HEK293 (cell line): Measurements from ENCODE around the gene KLK15.
A peak's percentile ranks its signal among the peaks of the same experiment; 100 is the strongest.

ENCODE experiments used
- CTCF ChIA-PET: fragments of 350-600 bp; formaldehyde crosslinking; extraction: SDS; loops from one replicate; lab custom pipeline; 2021; ENCODE audit warnings: antibody characterized with exemption; lab: Yijun Ruan, JAX
- POLR2A ChIA-PET: fragments of 300-600 bp; formaldehyde crosslinking; extraction: SDS; loops from one replicate; lab custom pipeline; 2020; ENCODE audit warnings: antibody characterized with exemption, inconsistent platforms; lab: Yijun Ruan, JAX
- H3K27ac ChIP-seq: fragments of 200-500 bp; sonication (Bioruptor generic); 2 replicates; pipeline ENCODE4 v1.5.1; 2014; ENCODE audit warnings: low read depth, low read length, control low read depth, inconsistent platforms; ENCODE audit errors: extremely low read depth
- H3K36me3 ChIP-seq, 2 experiments: fragments of 200-500 bp in 1 of 2; sonication (Bioruptor generic) in 1 of 2; 1 replicate in 1 of 2; 2 replicates in 1 of 2; pipeline ENCODE4 v1.5.1; 2014 to 2017; ENCODE audit warnings: inconsistent platforms in 2 of 2, low read length in 2 of 2; ENCODE audit not compliant: control insufficient read depth in 2 of 2, insufficient read depth in 1 of 2
- H3K4me1 ChIP-seq: fragments of 200-500 bp; sonication (Bioruptor generic); 2 replicates; pipeline ENCODE4 v1.5.1; 2014; ENCODE audit warnings: mild to moderate bottlenecking, low read length, inconsistent platforms; ENCODE audit not compliant: control insufficient read depth, insufficient read depth
- H3K4me3 ChIP-seq: 2 replicates; pipeline ENCODE4 v1.5.1; 2011; ENCODE audit warnings: low read depth, mild to moderate bottlenecking, control low read depth, low read length, moderate library complexity
- H3K9me3 ChIP-seq: fragments of 200-500 bp; sonication (Bioruptor generic); 2 replicates; pipeline ENCODE4 v1.5.1; 2014; ENCODE audit warnings: low read depth, low read length, inconsistent platforms; ENCODE audit not compliant: control insufficient read depth, insufficient read depth
- GLIS1 ChIP-seq: fragments of 450-650 bp; formaldehyde crosslinking; IDR thresholded peaks from 2 replicates; pipeline ENCODE4 v1.5.1; 2016; ENCODE audit warnings: missing biosample characterization, missing genetic modification characterization
- GLIS2 ChIP-seq: fragments of 450-650 bp; formaldehyde crosslinking; IDR thresholded peaks from 2 replicates; pipeline ENCODE4 v1.5.1; 2016; ENCODE audit warnings: missing biosample characterization, missing genetic modification characterization
- KLF7 ChIP-seq: fragments of 450-650 bp; formaldehyde crosslinking; IDR thresholded peaks from 2 replicates; pipeline ENCODE4 v1.5.1; 2016; ENCODE audit warnings: missing biosample characterization, missing genetic modification characterization, borderline replicate concordance
- SCRT2 ChIP-seq: fragments of 450-650 bp; formaldehyde crosslinking; IDR thresholded peaks from 2 replicates; pipeline ENCODE4 v1.5.1; 2016; ENCODE audit warnings: missing biosample characterization, missing genetic modification characterization
- ZBTB7A ChIP-seq: fragments of 450-650 bp; formaldehyde crosslinking; IDR thresholded peaks from 2 replicates; pipeline ENCODE4 v1.5.1; 2016; ENCODE audit warnings: low read depth, missing biosample characterization, missing genetic modification characterization
- ZNF133 ChIP-seq: fragments of 450-650 bp; formaldehyde crosslinking; IDR thresholded peaks from 2 replicates; pipeline ENCODE4 v1.5.1; 2016; ENCODE audit warnings: missing biosample characterization, missing genetic modification characterization
- ZNF146 ChIP-seq: fragments of 450-650 bp; formaldehyde crosslinking; IDR thresholded peaks from 2 replicates; pipeline ENCODE4 v1.5.1; 2016; ENCODE audit warnings: missing biosample characterization, missing genetic modification characterization
- ZNF155 ChIP-seq: fragments of 450-650 bp; formaldehyde crosslinking; IDR thresholded peaks from 2 replicates; pipeline ENCODE4 v1.5.1; 2016; ENCODE audit warnings: missing biosample characterization, missing genetic modification characterization
- ZNF169 ChIP-seq: fragments of 450-650 bp; formaldehyde crosslinking; IDR thresholded peaks from 2 replicates; pipeline ENCODE4 v1.5.1; 2016; ENCODE audit warnings: missing biosample characterization, missing genetic modification characterization
- ZNF175 ChIP-seq: fragments of 450-650 bp; formaldehyde crosslinking; IDR thresholded peaks from 2 replicates; pipeline ENCODE4 v1.5.1; 2016; ENCODE audit warnings: missing biosample characterization, missing genetic modification characterization
- ZNF239 ChIP-seq: fragments of 450-650 bp; formaldehyde crosslinking; IDR thresholded peaks from 2 replicates; pipeline ENCODE4 v1.5.1; 2016; ENCODE audit warnings: missing biosample characterization, missing genetic modification characterization
- ZNF274 ChIP-seq, 2 experiments: fragments of 200-500 bp in 1 of 2; fragments of 450-650 bp in 1 of 2; sonication (Bioruptor generic) in 1 of 2; formaldehyde crosslinking in 1 of 2; IDR thresholded peaks; 2 replicates each; pipeline versions ENCODE4 v1.5.1 to v1.6.1; 2014 to 2016; ENCODE audit warnings: borderline replicate concordance in 1 of 2, inconsistent platforms in 1 of 2, low read length in 1 of 2, missing biosample characterization in 1 of 2, missing genetic modification characterization in 1 of 2
- ZNF366 ChIP-seq: fragments of 450-650 bp; formaldehyde crosslinking; conservative IDR thresholded peaks from 2 replicates; pipeline ENCODE4 v1.5.1; 2016; ENCODE audit warnings: missing biosample characterization, missing genetic modification characterization
- ZNF473 ChIP-seq: fragments of 450-650 bp; formaldehyde crosslinking; IDR thresholded peaks from 2 replicates; pipeline ENCODE4 v1.5.1; 2017; ENCODE audit warnings: missing biosample characterization, missing genetic modification characterization
- ZNF555 ChIP-seq: fragments of 450-650 bp; formaldehyde crosslinking; conservative IDR thresholded peaks from 2 replicates; pipeline ENCODE4 v1.5.1; 2017; ENCODE audit warnings: missing biosample characterization, mild to moderate bottlenecking, missing genetic modification characterization, inconsistent platforms
- ZNF629 ChIP-seq: fragments of 450-650 bp; formaldehyde crosslinking; IDR thresholded peaks from 2 replicates; pipeline ENCODE4 v1.5.1; 2017; ENCODE audit warnings: missing biosample characterization, missing genetic modification characterization
- ZNF670 ChIP-seq: fragments of 450-650 bp; formaldehyde crosslinking; IDR thresholded peaks from 2 replicates; pipeline ENCODE4 v1.5.1; 2016; ENCODE audit warnings: missing biosample characterization, missing genetic modification characterization, low read depth
- ZNF701 ChIP-seq: fragments of 450-650 bp; formaldehyde crosslinking; IDR thresholded peaks from 2 replicates; pipeline ENCODE4 v1.5.1; 2016; ENCODE audit warnings: missing biosample characterization, missing genetic modification characterization
- ZNF747 ChIP-seq: fragments of 450-650 bp; formaldehyde crosslinking; IDR thresholded peaks from 2 replicates; pipeline ENCODE4 v1.5.1; 2016; ENCODE audit warnings: missing biosample characterization, missing genetic modification characterization
- ZNF768 ChIP-seq: fragments of 450-650 bp; formaldehyde crosslinking; IDR thresholded peaks from 2 replicates; pipeline ENCODE4 v1.5.1; 2018; ENCODE audit warnings: missing biosample characterization, mild to moderate bottlenecking, missing genetic modification characterization
- ZNF830 ChIP-seq: fragments of 450-650 bp; IDR thresholded peaks from 2 replicates; pipeline ENCODE4 v1.5.0; 2018; ENCODE audit warnings: missing biosample characterization, missing genetic modification characterization, low read depth, mild to moderate bottlenecking, moderate library complexity
- ZNF837 ChIP-seq: fragments of 450-650 bp; formaldehyde crosslinking; IDR thresholded peaks from 2 replicates; pipeline ENCODE4 v1.5.1; 2016; ENCODE audit warnings: missing biosample characterization, missing genetic modification characterization
- ZSCAN30 ChIP-seq: fragments of 450-650 bp; IDR thresholded peaks from 2 replicates; pipeline ENCODE4 v1.5.1; 2018; ENCODE audit warnings: missing biosample characterization, mild to moderate bottlenecking, missing genetic modification characterization, moderate library complexity
- TF ChIP-seq, protein P1 (sequence below): fragments of 450-650 bp; formaldehyde crosslinking; IDR thresholded peaks from 2 replicates; pipeline ENCODE4 v1.5.1; 2016; ENCODE audit warnings: missing biosample characterization, missing genetic modification characterization
- TF ChIP-seq, protein P2 (sequence below): fragments of 450-650 bp; IDR thresholded peaks from 2 replicates; pipeline ENCODE4 v1.5.1; 2018; ENCODE audit warnings: missing biosample characterization, missing genetic modification characterization
- TF ChIP-seq, protein P3 (sequence below): fragments of 450-650 bp; formaldehyde crosslinking; IDR thresholded peaks from 2 replicates; pipeline ENCODE4 v1.5.0; 2017; ENCODE audit warnings: missing biosample characterization, missing genetic modification characterization, borderline replicate concordance
- TF ChIP-seq, protein P4 (sequence below): sonication (generic); formaldehyde crosslinking; IDR thresholded peaks from 2 replicates; pipeline ENCODE4 v1.8.1; 2022; ENCODE audit warnings: mild to moderate bottlenecking, moderate library complexity, missing genetic modification reagents
- TF ChIP-seq, protein P5 (sequence below): fragments of 450-650 bp; formaldehyde crosslinking; IDR thresholded peaks from 2 replicates; pipeline ENCODE4 v1.5.1; 2016; ENCODE audit warnings: missing biosample characterization, missing genetic modification characterization
- TF ChIP-seq, protein P6 (sequence below): fragments of 450-650 bp; formaldehyde crosslinking; IDR thresholded peaks from 2 replicates; pipeline ENCODE4 v1.5.1; 2016; ENCODE audit warnings: missing biosample characterization, missing genetic modification characterization

KLK15 gene

DNA sequence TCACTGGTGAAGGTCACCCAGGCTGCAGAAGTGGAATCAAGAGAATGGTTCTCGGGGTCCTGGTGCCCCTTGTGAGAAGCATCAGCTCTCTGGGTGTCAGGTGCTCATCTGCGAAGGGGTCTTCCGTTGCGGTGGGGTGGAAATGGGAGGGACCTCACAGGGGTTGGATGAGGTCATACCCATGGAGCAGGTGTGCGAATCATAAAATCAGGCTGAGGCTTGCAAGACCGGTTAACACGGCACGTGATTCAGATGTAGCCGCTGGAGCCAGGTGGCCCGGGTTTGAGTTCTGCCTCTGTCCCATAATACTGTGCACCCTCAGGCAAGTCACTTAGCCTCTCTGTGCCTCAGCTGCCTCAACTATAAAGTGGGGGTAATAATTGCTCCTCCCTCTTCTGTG lies 3.9 kb upstream of the KLK15 start:
- CTCF ChIA-PET, result interaction anchor here (0.6 to 1.1 kb wide), 2 partner anchors 9 to 85 kb away, joined by 3 to 5 read pairs; no protein-coding TSS in a partner anchor
- TF ChIP-seq ZNF837 (no peak), ZNF146 (no peak), ZNF169 (tag by site-specific recombination) (no peak), ZNF629 (tag by site-specific recombination) (peak; percentile 63), ZNF175 (tag by site-specific recombination) (no peak), ZSCAN30 (tag by site-specific recombination) (no peak), ZNF747 (no peak), ZNF701 (tag by site-specific recombination) (no peak), ZNF473 (tag by site-specific recombination) (no peak), ZNF830 (tag by site-specific recombination) (no peak), GLIS1 (tag by site-specific recombination) (peak; percentile 89), ZNF274 (IDR thresholded peaks at IDR 0.05; ENCODE audit: low read length) (no peak), ZNF274 (tag by site-specific recombination; IDR thresholded peaks at IDR 0.05; ENCODE audit: borderline replicate concordance) (no peak), ZNF133 (tag by site-specific recombination) (no peak), ZNF366 (tag by site-specific recombination) (peak; percentile 35; the same call in 1 of the 2 replicates), ZBTB7A (tag by site-specific recombination) (peak; percentile 57; the same call in 1 of the 2 replicates), ZNF555 (tag by site-specific recombination) (no peak), ZNF239 (tag by site-specific recombination) (no peak), GLIS2 (0 out of 2 replicates have a peak, but pooled peaks have one; percentile 14), ZNF670 (tag by site-specific recombination) (no peak), ZNF768 (tag by site-specific recombination) (peak; percentile 87), ZNF155 (tag by site-specific recombination) (no peak), KLF7 (tag by site-specific recombination) (no peak), SCRT2 (tag by site-specific recombination) (0 out of 2 replicates have a peak, but pooled peaks have one; percentile 14)
- TF ChIP-seq, protein P1, sequence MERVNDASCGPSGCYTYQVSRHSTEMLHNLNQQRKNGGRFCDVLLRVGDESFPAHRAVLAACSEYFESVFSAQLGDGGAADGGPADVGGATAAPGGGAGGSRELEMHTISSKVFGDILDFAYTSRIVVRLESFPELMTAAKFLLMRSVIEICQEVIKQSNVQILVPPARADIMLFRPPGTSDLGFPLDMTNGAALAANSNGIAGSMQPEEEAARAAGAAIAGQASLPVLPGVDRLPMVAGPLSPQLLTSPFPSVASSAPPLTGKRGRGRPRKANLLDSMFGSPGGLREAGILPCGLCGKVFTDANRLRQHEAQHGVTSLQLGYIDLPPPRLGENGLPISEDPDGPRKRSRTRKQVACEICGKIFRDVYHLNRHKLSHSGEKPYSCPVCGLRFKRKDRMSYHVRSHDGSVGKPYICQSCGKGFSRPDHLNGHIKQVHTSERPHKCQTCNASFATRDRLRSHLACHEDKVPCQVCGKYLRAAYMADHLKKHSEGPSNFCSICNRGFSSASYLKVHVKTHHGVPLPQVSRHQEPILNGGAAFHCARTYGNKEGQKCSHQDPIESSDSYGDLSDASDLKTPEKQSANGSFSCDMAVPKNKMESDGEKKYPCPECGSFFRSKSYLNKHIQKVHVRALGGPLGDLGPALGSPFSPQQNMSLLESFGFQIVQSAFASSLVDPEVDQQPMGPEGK (tag by site-specific recombination), result peak; percentile 48; the same call in 1 of the 2 replicates
- TF ChIP-seq, protein P2, sequence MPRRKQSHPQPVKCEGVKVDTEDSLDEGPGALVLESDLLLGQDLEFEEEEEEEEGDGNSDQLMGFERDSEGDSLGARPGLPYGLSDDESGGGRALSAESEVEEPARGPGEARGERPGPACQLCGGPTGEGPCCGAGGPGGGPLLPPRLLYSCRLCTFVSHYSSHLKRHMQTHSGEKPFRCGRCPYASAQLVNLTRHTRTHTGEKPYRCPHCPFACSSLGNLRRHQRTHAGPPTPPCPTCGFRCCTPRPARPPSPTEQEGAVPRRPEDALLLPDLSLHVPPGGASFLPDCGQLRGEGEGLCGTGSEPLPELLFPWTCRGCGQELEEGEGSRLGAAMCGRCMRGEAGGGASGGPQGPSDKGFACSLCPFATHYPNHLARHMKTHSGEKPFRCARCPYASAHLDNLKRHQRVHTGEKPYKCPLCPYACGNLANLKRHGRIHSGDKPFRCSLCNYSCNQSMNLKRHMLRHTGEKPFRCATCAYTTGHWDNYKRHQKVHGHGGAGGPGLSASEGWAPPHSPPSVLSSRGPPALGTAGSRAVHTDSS (tag by site-specific recombination), result no peak
- TF ChIP-seq, protein P3, sequence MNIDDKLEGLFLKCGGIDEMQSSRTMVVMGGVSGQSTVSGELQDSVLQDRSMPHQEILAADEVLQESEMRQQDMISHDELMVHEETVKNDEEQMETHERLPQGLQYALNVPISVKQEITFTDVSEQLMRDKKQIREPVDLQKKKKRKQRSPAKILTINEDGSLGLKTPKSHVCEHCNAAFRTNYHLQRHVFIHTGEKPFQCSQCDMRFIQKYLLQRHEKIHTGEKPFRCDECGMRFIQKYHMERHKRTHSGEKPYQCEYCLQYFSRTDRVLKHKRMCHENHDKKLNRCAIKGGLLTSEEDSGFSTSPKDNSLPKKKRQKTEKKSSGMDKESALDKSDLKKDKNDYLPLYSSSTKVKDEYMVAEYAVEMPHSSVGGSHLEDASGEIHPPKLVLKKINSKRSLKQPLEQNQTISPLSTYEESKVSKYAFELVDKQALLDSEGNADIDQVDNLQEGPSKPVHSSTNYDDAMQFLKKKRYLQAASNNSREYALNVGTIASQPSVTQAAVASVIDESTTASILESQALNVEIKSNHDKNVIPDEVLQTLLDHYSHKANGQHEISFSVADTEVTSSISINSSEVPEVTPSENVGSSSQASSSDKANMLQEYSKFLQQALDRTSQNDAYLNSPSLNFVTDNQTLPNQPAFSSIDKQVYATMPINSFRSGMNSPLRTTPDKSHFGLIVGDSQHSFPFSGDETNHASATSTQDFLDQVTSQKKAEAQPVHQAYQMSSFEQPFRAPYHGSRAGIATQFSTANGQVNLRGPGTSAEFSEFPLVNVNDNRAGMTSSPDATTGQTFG (tag by site-specific recombination), result no peak
- TF ChIP-seq, protein P4, sequence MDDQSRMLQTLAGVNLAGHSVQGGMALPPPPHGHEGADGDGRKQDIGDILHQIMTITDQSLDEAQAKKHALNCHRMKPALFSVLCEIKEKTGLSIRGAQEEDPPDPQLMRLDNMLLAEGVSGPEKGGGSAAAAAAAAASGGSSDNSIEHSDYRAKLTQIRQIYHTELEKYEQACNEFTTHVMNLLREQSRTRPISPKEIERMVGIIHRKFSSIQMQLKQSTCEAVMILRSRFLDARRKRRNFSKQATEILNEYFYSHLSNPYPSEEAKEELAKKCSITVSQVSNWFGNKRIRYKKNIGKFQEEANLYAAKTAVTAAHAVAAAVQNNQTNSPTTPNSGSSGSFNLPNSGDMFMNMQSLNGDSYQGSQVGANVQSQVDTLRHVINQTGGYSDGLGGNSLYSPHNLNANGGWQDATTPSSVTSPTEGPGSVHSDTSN (CRISPR knock-in tag), result no peak
- TF ChIP-seq, protein P5, sequence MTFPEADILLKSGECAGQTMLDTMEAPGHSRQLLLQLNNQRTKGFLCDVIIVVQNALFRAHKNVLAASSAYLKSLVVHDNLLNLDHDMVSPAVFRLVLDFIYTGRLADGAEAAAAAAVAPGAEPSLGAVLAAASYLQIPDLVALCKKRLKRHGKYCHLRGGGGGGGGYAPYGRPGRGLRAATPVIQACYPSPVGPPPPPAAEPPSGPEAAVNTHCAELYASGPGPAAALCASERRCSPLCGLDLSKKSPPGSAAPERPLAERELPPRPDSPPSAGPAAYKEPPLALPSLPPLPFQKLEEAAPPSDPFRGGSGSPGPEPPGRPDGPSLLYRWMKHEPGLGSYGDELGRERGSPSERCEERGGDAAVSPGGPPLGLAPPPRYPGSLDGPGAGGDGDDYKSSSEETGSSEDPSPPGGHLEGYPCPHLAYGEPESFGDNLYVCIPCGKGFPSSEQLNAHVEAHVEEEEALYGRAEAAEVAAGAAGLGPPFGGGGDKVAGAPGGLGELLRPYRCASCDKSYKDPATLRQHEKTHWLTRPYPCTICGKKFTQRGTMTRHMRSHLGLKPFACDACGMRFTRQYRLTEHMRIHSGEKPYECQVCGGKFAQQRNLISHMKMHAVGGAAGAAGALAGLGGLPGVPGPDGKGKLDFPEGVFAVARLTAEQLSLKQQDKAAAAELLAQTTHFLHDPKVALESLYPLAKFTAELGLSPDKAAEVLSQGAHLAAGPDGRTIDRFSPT (tag by site-specific recombination), result no peak
- TF ChIP-seq, protein P6, sequence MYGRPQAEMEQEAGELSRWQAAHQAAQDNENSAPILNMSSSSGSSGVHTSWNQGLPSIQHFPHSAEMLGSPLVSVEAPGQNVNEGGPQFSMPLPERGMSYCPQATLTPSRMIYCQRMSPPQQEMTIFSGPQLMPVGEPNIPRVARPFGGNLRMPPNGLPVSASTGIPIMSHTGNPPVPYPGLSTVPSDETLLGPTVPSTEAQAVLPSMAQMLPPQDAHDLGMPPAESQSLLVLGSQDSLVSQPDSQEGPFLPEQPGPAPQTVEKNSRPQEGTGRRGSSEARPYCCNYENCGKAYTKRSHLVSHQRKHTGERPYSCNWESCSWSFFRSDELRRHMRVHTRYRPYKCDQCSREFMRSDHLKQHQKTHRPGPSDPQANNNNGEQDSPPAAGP (tag by site-specific recombination), result no peak

More for the DNA sequence above, 3.9 kb upstream of the KLK15 start:
- Histone ChIP-seq H3K9me3 (no peaks in the 10 kb centered on the region), H3K36me3 (no peaks in the 10 kb centered on the region), H3K4me1 (no peaks in the 10 kb centered on the region; the same call in 1 of the 2 replicates), H3K27ac (no peak overlapping the region), H3K4me3 (no peak overlapping the region)
- POLR2A ChIA-PET, result no interaction called here
